ENCODE results near the gene TXK. TPM values are rescaled to one million over a fixed set of nuclear protein-coding genes. Genes with fewer than 3 reads are reported as not detected.

The TXK gene
- total RNA-seq, 1 experiment from 2014 or later: 1.4 TPM

GRCh38 chr4:48085821-48086589, 48.0 kb downstream of the TXK start:
- CTCF ChIA-PET: no interaction called here
- Histone ChIP-seq H3K27ac (ENCODE audit: low read depth, low read length, poor library complexity, severe bottlenecking) (no peak overlapping the region), H3K4me3 (ENCODE audit: low read depth, low read length, poor library complexity, severe bottlenecking) (no peak overlapping the region), H3K27me3 (replicated peaks; ENCODE audit: insufficient read depth, low read depth, low read length, poor library complexity) (no peaks in the 10 kb centered on the region), H3K9me3 (ENCODE audit: low read depth, low read length, poor library complexity, severe bottlenecking) (no peaks in the 10 kb centered on the region), H3K36me3 (ENCODE audit: insufficient read depth, low read length, poor library complexity, severe bottlenecking) (no peaks in the 10 kb centered on the region), H3K4me1 (ENCODE audit: insufficient read depth, low read length, poor library complexity, severe bottlenecking) (peaks cover 7% of the 10 kb centered on the region)
- no peak for DNase-seq (ENCODE audit: low spot score)
- POLR2A ChIA-PET (ENCODE audit: low non-redundant PET): no interaction called here
- no peak for TF ChIP-seq EZH2 (IDR thresholded peaks at IDR 0.05; ENCODE audit: borderline replicate concordance, low read depth, low read length, poor library complexity, severe bottlenecking)
- TF ChIP-seq CTCF (conservative IDR thresholded peaks at IDR 0.05; ENCODE audit: low read depth, low read length): no peak
- BruUV-seq (replicated peaks): no TSS peak
- intact Hi-C loops (cut with micrococcal nuclease; ENCODE audit: unreplicated experiment): loop anchor here (2.0 to 10.0 kb wide), 5 partner anchors 54 to 381 kb away; no protein-coding TSS in a partner anchor

GRCh38 chr4:48082956-48083355, 51.1 kb downstream of the TXK start:
- Histone ChIP-seq H3K9me3 (ENCODE audit: low read depth, low read length, poor library complexity, severe bottlenecking) (no peaks in the 10 kb centered on the region), H3K27me3 (replicated peaks; ENCODE audit: insufficient read depth, low read depth, low read length, poor library complexity) (no peaks in the 10 kb centered on the region), H3K4me1 (ENCODE audit: insufficient read depth, low read length, poor library complexity, severe bottlenecking) (no peaks in the 10 kb centered on the region), H3K27ac (ENCODE audit: low read depth, low read length, poor library complexity, severe bottlenecking) (no peak overlapping the region), H3K4me3 (ENCODE audit: low read depth, low read length, poor library complexity, severe bottlenecking) (no peak overlapping the region), H3K36me3 (ENCODE audit: insufficient read depth, low read length, poor library complexity, severe bottlenecking) (no peaks in the 10 kb centered on the region)
- no TSS peak for BruUV-seq (replicated peaks)
- intact Hi-C loops (cut with micrococcal nuclease; ENCODE audit: unreplicated experiment): loop anchor here (5.0 to 10.0 kb wide), 2 partner anchors 66 to 378 kb away; partner anchors contain the start of genes CNGA1 and NIPAL1
- ChIA-PET POLR2A (ENCODE audit: low non-redundant PET) (no interaction called here), CTCF (no interaction called here)
- TF ChIP-seq CTCF (conservative IDR thresholded peaks at IDR 0.05; ENCODE audit: low read depth, low read length) (no peak), EZH2 (IDR thresholded peaks at IDR 0.05; ENCODE audit: borderline replicate concordance, low read depth, low read length, poor library complexity, severe bottlenecking) (no peak)
- no peak for DNase-seq (ENCODE audit: low spot score)

DNA sequence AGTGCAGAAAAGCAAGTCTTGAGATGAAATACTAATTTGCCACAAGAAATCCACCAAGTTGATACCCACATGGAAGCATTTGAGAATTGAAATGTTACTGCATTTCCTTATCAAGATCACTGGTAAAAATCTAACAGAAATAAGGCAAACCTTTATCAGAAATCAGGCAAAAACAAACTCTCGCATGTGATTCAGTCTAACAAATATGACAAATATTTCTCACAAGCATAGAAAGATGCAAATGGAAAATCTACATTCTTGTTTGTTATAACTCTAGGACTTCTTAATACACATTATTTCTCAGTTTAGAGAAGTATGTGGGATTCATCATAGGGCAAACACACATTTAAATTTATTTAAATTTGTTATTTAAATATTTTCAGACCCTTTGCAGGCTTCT, 52.9 kb downstream of the TXK start:
- ChIA-PET POLR2A (ENCODE audit: low non-redundant PET) (no interaction called here), CTCF (no interaction called here)
- no peak overlapping the region for H3K27ac ChIP-seq (ENCODE audit: low read depth, low read length, poor library complexity, severe bottlenecking)
- H3K4me1 ChIP-seq (ENCODE audit: insufficient read depth, low read length, poor library complexity, severe bottlenecking): no peaks in the 10 kb centered on the region
- H3K27me3 ChIP-seq (replicated peaks; ENCODE audit: insufficient read depth, low read depth, low read length, poor library complexity): no peaks in the 10 kb centered on the region
- no peaks in the 10 kb centered on the region for H3K36me3 ChIP-seq (ENCODE audit: insufficient read depth, low read length, poor library complexity, severe bottlenecking)
- TF ChIP-seq CTCF (conservative IDR thresholded peaks at IDR 0.05; ENCODE audit: low read depth, low read length) (no peak), EZH2 (IDR thresholded peaks at IDR 0.05; ENCODE audit: borderline replicate concordance, low read depth, low read length, poor library complexity, severe bottlenecking) (no peak)
- no TSS peak for BruUV-seq (replicated peaks)
- H3K4me3 ChIP-seq (ENCODE audit: low read depth, low read length, poor library complexity, severe bottlenecking): no peak overlapping the region
- intact Hi-C loops (cut with micrococcal nuclease; ENCODE audit: unreplicated experiment): loop anchor here (5.0 to 10.0 kb wide), 2 partner anchors 64 to 376 kb away; partner anchors contain the start of genes CNGA1 and NIPAL1
- no peak for DNase-seq (ENCODE audit: low spot score)
- H3K9me3 ChIP-seq (ENCODE audit: low read depth, low read length, poor library complexity, severe bottlenecking): no peaks in the 10 kb centered on the region
